Ramos (cell line): ENCODE results near the gene ZNF442.
"Not testable (repeated sequence)": the region's sequence is repeated elsewhere in the genome, so short reads cannot be mapped to it uniquely, and the experiment has no call there.

Source experiments
- in situ Hi-C: fragments of 300-500 bp; cut with MboI; formaldehyde crosslinking; loops from one replicate; pipeline ENCODE4 v1.14.3; 2022; ENCODE audit warnings: low sequenced_read_pairs; ENCODE audit not compliant: unreplicated experiment

The ZNF442 gene

GRCh38 chr19:12365236-12366162 is at the start of gene ZNF442:
Gene ZNF442, minus strand, starts transcription at chr19:12365683. Its CDS starts 2,052 bp downstream, at chr19:12363631.
- in situ Hi-C loops = no loop called here

GRCh38 chr19:12411893-12412292 is 46.4 kb upstream of the ZNF442 start:
- in situ Hi-C loops = no loop called here

GRCh38 chr19:12400633-12401502 is 35.4 kb upstream of the ZNF442 start, which contains the start of gene ZNF799:
Gene ZNF799, minus strand, starts transcription at chr19:12401271. Its CDS starts 201 bp downstream, at chr19:12401070.
- in situ Hi-C loops = no loop called here

DNA sequence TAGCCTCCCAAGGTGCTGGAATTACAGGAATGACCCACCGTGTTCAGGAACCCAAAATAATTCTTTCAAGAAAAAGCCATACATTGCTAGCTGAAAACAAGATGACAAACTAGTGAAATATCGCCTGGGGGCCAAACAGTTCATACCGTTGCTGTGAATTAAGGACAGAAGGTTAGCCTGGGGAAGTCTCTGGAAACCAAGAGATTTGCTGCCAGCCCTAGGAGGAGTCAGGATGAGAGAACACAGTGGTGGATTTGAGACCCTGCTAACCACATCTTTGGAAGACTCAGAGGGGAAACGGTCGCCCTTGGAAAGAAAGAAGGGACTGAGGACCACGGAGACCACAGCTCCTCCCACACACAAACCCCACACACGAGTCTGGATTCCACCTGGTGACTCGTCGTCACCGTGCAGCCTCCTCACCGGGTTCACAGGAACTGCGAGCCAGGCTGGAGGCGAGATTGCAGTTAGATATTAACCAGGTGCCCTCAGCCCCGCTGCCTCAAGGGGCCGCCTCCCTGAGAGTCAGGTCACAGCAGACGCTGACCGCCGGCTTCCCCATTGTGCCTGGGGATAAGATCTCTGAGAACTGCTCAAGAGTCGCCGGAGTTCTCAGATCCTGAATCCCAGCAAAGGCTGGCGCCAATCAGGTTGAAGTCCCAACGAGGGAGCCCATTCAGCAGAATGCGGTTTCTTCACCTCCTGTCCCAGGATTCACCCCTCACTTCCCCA is 34.6 kb upstream of the ZNF442 start:
- in situ Hi-C loops = not testable (repeated sequence)

- in situ Hi-C loops = not testable (repeated sequence)
Observed at GRCh38 chr19:12391148-12391547, 25.7 kb upstream of the ZNF442 start.

DNA sequence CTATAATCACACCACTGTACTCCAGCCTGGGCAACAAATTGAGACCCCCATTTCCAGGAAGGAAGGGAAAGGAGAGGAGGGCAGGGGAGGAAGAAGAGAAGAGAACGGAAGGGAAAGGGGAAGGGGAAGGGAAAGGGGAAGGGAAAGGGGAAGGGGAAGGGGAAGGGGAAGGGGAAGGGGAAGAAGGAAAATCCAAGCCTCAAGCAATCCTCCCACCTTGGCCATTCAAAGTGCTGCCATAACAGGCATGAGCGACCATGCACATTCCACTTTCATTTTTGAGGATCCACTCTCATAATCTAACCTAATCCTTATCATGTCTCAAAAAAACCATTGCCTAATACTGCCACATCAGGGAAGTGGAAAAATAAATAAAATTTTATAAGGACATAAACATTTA is 20.9 kb upstream of the ZNF442 start:
- in situ Hi-C loops = not testable (repeated sequence)

- in situ Hi-C loops = no loop called here
Observed at GRCh38 chr19:12380444-12380737, 14.9 kb upstream of the ZNF442 start.

- in situ Hi-C loops = no loop called here
Observed at GRCh38 chr19:12379732-12380443, 14.4 kb upstream of the ZNF442 start.

GRCh38 chr19:12374026-12374425 is 8.5 kb upstream of the ZNF442 start:
- in situ Hi-C loops = no loop called here

- in situ Hi-C loops = no loop called here
Observed at GRCh38 chr19:12364391-12365235, 870 bp downstream of the ZNF442 start.

- in situ Hi-C loops = not testable (repeated sequence)
Observed at GRCh38 chr19:12362236-12362635, 3.2 kb downstream of the ZNF442 start.

- in situ Hi-C loops = no loop called here
Observed at GRCh38 chr19:12353375-12353774, 12.1 kb downstream of the ZNF442 start.

- in situ Hi-C loops = no loop called here
Observed at GRCh38 chr19:12350890-12351197, 14.6 kb downstream of the ZNF442 start.

GRCh38 chr19:12350185-12350889 is 15.1 kb downstream of the ZNF442 start:
- in situ Hi-C loops = no loop called here

DNA sequence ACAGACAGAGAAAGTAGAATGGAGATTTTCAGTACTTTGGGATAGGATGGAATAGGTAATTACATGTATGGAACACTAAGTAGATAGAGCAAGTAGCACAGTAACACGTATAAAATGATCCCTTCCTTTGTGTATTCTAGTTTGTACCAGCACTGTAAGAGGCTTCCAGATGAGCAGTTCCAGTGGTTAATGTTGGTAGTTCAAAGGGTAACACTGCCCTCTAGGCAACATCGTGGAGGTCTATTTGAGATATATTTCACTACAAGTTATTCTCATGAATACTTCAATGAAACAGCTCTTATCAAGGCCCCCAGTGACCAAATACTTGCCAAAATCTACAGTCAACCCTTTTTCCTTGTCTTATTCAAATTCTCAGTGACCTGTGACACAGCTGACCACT is 18.6 kb downstream of the ZNF442 start:
- in situ Hi-C loops = no loop called here

DNA sequence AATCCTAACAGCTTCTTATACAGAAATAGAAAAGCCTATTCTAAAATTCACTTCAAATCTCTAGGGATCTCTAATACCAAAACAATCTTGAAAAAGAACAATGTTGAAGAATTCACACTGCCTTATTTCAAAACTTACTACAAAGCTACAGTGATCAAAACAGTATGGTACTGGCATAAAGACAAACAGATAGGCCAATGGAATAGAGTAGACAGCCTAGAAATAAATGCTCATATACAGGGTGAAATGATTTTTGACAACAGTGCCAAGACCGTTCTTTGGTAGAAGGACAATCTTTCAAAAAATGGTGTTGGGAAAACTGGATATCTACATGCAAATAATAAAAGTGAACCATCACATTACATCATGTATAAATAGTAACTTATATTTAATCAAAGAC is 20.3 kb downstream of the ZNF442 start:
- in situ Hi-C loops = no loop called here

- in situ Hi-C loops = no loop called here
Observed at GRCh38 chr19:12333162-12334159, 32.0 kb downstream of the ZNF442 start, which contains the start of gene ZNF563. Gene ZNF563, minus strand, starts transcription at chr19:12333633. Its CDS starts 151 bp downstream, at chr19:12333482.
